RPMI7951 (cell line): Measurements from ENCODE around the gene ROR2. TPM values are rescaled to one million over a fixed set of nuclear protein-coding genes. Genes with fewer than 3 reads are reported as not detected.

ENCODE experiments used
- DNase-seq: peaks from one replicate; pipeline ENCODE4 v3.0.0-alpha.2; 2012; ENCODE audit warnings: low read depth
- total RNA-seq: library from RNA; depleted of rRNA; stranded (reverse); fragments of >200 nt; shearing (Covaris generic); gene quantifications from 2 replicates; pipeline ENCODE4 v1.2.3, GENCODE V29; 2014

Gene ROR2
- total RNA-seq, 1 experiment from 2014 or later: 0.12 TPM

- DNase-seq: no peak
Observed at GRCh38 chr9:91817493-91818224, 132.4 kb downstream of the ROR2 start.

GRCh38 chr9:91817106-91817492 is 132.9 kb downstream of the ROR2 start:
- DNase-seq: no peak

DNA sequence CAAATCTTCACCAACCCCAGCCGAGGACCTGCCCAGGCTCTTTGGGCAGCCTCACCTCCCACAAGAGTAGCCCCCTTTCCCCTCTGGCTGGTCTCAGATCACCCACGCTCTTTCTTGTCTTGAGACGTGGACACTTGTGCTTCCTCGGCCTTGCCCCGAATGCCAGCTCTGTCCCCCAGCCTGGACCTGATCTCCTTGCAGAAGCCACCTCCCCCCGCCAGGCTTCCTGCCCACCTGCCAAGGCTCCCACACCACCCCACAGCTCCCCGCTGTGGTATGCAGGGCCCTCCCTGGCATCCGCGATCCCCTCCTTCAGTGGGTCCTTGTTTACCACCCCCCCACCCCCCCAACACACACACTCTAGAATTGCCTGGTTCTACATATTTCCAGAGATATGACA is 133.7 kb downstream of the ROR2 start:
- no peak for DNase-seq

DNA sequence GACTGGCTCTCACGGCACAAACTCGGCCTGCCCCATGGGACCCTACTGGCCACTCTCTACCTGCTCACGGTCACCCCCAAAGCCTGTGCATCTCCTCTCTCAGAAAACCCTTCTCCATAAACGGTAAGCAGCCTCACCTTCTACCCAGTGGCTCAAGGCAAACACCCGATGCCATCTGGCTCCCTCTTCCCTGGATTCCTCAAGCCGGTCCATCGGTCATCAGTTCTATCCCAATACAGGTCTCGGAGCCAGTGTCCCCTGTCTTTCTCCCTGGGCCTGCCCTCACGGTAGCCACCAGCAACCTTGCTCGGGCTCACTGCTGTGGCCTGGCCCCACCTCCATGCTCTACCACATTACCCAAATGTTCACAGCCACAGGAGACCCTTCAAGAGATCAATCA is 134.1 kb downstream of the ROR2 start:
- no peak for DNase-seq

DNA sequence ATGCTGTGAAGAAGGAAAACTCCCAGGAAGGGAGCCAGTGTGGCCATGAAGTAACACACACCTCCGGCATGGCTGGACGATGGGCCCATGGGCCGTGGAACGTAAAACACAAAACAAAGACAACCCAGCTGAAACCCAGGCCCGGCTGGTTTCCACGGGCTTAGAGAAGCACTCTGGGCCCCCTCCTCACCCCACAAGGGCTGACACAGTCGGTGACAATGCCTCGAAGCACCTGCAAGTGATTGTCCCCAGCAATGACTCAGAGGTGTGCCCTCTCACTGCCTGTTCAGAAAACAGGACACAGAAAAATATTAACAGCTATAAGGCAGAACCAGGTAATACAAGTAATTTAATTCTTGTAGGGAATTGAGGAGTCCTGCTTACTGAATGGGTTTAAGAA is 135.3 kb downstream of the ROR2 start:
- DNase-seq: no peak

GRCh38 chr9:91814201-91814600 is 135.8 kb downstream of the ROR2 start:
- no peak for DNase-seq

GRCh38 chr9:91813176-91813795 is 136.7 kb downstream of the ROR2 start:
- DNase-seq: no peak

DNA sequence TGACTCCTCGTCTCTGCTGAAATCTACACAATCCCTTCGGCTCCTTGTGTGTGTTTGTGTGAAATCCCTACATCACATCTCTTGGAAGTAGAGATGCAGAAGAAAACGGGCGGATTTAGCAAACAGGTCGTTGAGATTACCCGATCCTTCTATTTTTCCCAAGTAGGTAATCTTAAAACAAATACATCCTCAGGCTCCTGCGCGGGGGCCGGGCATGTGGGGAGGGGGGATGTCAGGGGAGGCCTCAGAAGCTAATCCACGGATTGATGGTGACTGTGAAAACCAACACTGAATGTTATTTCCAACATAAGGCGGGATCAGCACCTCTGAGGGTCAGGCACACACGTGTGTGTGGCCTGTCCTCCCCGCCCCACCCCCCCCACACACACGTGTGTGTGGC is 137.8 kb downstream of the ROR2 start:
- DNase-seq: no peak

GRCh38 chr9:91811024-91811909 is 138.8 kb downstream of the ROR2 start:
- DNase-seq: no peak

- DNase-seq: no peak
Observed at GRCh38 chr9:91810286-91810905, 139.6 kb downstream of the ROR2 start.

- peak; percentile 60 for DNase-seq
Observed at GRCh38 chr9:91809581-91810285, 140.3 kb downstream of the ROR2 start.

GRCh38 chr9:91807643-91808246 is 142.3 kb downstream of the ROR2 start:
- no peak for DNase-seq

- no peak for DNase-seq
Observed at GRCh38 chr9:91805031-91805430, 145.0 kb downstream of the ROR2 start.

- DNase-seq: no peak
Observed at GRCh38 chr9:91803970-91804752, 145.9 kb downstream of the ROR2 start.

- peak; percentile 61 for DNase-seq
Observed at GRCh38 chr9:91803151-91803940, 146.7 kb downstream of the ROR2 start.

GRCh38 chr9:91802391-91802790 is 147.6 kb downstream of the ROR2 start:
- no peak for DNase-seq

- no peak for DNase-seq
Observed at GRCh38 chr9:91800473-91801030, 149.5 kb downstream of the ROR2 start.

DNA sequence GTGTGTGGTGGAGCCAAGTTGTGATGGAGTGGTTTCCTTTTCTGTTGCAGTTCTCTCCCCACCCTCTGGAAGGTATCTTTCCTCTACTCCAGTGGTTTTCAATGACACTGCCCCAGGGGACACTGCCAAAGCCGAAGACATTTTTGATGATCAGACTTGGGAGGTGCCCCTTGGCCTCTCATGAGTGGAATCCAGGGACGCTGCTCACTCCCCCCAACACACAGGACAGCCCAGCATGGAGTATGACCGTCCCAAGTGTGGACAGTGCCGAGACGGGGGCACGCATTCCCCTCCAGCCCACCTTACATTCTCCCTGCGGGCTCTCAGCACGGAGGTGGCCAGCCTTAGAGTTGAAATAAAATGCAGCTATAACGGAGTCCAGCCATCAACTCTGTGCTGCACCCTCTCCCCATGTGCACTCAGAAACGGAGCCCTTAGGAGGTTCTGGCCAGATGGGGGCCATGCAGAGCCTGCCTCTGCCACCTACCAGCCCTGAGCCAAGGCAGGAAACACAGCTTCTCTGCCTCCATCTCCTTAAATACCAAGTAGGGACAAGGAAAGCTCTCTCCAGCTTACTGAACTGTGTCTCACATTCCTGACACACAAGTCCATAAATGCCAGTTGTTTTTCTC is 150.8 kb downstream of the ROR2 start:
- DNase-seq: no peak
